HG03439 (cell line): ENCODE measurements around the gene CPT1A.
"Not testable (repeated sequence)": the region's sequence is repeated elsewhere in the genome, so short reads cannot be mapped to it uniquely, and the experiment has no call there.

Experiments
- ATAC-seq: cut with Tn5 transposase; IDR thresholded peaks from one replicate; pipeline ENCODE4 v1.9.1; 2021; ENCODE audit warnings: mild to moderate bottlenecking, moderate library complexity; ENCODE audit not compliant: unreplicated experiment

The CPT1A gene

DNA sequence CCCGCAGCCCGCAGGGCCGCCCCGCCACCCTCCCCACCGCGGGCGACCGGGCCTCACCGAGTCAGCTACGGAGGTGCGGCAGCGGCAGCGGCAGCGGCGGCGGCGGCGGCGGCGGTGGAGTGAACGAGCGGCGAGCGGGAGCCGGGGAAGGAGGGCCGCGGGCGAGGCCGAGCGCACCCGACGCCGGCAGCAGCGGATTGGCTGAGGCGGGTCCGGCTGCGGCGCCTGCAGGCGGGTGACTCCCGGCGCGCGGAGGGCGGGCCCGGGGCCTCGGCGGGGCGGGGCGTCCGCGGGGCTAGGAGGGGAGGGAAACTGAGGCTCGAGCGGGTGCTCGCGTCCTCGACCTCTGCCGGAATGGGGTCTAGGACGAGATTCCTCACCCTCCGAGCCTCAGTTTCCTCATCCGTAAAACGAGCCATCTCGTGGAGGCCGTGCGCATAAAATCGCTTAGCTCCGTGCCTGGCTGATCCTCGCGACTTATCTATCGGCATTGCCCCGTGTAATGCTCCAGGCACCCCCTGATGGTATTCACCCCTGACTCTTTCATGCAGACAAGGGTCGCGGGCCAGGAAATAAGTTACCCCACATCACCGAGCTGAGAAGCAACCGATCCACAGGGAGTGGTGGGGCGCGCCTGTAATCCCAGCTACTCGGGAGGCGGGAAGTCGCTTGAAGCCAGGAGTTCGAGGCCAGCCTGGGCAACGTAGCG lies at the start of gene CPT1A:
Gene CPT1A (minus strand): TSS at position 199 of the 709 bp plus-strand sequence. CDS start 26,442 bp downstream, outside the sequence.
- no peak for ATAC-seq

DNA sequence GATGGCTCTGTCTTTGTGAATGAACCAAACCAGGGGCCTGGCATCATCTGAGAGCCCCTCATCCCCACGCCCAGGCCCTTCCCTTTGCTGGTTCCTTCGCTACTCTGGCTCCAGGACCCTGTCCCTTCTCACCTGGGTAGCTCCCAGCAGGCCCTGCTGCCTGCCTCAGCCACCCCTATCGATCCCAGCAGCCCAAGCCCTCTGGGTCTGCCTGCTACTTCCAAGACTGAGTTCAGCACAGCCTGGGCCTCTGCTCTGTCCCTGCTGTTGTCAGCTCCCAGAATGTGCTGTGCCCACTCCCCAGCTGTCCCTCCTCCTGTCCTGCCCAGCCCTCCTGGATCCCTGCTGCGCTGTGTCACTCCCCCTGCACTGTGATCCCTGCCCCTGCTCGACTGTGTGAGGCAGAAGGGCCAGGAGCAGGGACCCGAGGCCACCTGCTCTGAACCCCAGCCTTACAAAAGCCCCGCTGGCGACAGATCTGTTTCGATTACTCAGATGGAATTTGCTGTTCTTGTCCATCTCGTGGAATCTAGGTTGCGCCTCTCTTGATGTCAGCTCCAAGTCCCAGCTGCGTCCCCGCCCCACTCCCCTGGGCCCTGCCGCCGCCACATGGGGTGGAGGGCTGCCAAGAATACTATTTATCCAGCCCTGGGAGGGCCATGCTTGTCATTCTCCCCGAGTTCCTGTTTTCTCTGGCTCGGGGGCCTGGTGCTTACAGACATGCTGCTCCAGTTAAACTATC lies 48.9 kb upstream of the CPT1A start:
- ATAC-seq, result no peak

DNA sequence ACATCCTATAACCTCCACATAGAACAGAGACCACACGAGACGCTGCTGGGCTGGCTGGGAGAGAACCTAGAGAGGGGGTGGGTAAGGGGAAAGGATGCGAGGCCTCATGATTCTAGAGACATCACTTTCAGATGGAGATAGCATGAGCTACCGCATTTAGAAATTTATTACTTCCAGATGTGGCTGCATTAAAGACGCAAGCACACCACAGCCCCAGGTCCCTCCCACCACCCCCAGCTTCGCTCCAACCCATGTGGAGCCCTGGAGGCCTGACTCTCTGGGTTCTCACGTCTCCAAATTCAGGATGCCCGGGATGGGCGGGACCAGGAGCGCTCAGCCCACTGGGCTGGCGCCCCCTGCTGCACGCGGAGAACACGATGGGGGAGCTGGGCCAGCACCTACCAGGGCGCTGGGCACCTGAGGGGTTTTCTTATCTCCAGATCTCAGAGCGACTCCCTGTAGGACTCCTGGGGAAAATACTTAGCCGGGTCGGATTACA lies 48.3 kb upstream of the CPT1A start:
- no peak for ATAC-seq

DNA sequence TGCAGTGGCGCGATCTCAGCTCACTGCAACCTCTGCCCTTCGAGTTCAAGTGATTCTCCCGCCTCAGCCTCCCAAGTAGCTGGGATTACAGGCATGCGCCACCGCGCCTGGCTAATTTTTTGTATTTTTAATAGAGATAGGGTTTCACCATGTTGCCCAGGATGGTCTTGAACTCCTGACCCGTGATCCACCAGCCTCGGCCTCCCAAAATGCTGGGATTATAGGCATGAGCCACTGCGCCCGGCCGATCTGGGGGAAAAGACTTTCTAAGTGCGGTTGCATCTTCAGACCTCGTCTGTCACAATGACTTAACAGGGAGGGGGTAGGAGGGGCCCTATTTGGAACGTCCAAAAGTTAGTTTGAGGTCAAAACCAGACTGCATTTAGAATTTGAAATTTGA lies 43.1 kb upstream of the CPT1A start:
- ATAC-seq, result not testable (repeated sequence)

DNA sequence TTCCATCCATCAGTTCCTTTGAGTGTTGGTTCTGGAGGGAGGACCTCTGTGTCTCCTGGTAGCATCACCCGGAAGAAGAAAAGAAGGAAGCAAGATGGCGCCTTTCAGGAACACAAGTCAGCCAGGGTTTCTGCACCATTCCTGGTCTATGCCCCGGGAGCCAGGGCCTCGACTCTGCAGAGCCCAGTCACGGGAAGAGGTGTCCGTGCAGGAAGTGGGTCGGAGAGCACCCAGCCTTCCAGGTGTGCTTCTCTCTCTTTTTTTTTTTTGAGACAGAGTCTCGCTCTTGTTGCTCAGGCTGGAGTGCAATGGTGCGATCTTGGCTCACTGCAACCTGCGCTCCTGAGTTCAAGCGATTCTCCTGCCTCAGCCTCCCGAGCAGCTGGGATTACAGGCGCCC lies 40.7 kb upstream of the CPT1A start:
- ATAC-seq, result no peak

DNA sequence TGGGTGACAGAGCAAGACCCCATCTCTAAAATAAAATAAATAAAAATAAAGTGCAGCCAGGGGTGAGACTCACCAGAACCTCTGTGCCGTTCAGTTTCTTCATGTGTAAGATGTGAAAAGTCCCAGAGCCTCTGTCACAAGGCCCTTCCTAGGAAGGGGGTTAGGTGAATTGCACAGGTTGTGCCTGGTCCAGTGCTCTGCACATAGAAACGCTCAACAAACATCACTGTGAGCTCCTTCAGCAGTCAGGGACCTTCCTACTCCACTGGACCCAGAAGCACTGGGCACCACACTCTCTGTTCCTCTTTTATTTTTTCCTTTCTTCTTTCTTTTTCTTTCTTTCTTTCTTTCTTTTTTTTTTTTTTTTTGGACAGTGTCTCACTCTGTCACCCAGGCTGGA lies 39.6 kb upstream of the CPT1A start:
- no peak for ATAC-seq

DNA sequence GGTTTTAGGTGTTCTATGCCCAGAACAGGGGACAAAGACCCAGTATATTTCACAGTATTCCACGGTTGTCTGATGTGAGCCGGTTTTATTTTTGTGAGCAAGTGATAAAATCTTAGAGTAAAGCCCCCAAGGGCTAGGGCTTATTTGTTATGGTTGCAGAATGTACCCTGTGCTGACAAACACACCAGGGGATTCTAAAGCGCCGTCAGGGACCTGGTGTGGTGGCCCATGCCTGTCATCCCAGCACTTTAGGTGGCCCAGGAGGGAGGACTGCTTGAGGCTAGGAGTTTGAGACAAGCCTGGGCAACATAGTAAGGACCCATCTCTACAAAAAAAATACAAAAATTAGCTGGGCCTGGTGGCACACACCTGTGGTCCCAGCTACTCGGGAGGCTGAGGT lies 39.1 kb upstream of the CPT1A start:
- ATAC-seq, result no peak

DNA sequence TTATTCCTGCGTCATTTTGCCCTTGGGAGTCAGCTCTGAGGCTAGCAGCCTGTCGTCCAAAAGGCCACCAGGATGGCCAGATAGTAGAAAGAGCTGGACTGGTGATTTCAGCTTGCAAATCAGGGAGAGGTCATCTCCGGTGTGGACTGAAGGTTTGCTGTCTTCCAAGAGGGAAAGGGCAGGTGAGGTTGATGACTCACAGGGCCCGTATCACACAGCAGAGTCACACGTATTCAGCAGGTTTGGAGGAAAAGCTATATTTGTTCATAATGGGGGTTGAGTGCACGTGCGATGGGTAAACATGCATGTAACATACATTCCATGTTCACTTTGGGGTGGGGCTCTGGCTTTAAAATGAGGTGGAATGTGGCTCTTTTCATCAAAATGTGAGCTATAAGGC lies 36.3 kb upstream of the CPT1A start:
- ATAC-seq, result no peak

DNA sequence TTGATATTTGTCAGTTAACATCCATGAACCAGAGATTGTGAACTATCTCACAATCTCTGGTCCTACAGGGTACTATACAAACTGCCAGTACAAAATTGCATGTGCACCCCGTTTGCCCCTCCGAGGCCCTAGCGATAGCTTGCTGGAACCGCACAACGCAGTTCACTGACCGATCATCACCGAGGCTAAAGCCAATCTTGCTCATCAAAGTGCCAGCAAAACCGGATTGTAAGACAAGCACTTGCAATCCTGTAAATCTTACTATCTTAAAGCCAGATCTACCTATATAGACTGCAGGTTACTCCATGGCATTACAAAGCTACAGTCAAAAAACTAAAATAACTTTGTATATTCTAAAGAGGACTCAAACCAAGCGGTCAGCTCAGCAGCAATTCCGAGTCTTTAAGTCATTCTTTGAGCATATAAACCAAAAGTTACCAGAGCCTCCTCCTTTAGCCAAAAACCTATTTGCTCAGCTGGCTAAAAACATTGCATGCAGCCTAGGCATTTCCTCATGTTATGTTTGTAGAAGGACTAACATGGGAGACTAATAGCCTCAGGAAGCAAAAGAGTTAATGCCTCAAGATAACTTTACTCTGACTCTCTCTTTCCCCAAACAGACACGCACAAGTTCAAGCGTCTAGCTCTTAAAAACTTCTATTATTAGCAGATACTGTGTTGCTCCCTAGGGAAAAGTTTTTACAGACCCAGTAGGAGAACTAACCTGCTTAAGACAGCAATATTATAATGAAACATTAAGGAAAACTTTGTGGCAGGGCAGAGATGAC lies 30.7 kb upstream of the CPT1A start:
- ATAC-seq, result no peak

DNA sequence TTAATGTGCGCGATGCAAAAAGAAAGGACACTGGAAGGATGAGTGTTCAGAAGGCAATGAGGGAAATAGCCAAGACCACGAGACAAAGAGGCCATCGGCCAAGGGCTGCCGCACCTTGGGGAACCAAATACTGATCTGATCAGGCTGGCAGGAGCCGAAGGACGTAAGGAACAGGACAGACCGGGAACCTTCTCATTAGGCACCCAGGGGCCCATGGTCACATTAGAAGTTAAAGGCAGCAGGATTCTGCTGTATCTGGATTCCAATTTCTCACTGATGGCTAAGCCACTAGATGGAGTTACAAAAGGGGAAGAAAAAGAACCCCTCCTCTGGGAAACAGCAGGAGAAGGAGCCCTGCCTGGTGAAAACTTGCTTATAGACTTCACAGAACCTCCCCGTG lies 28.8 kb upstream of the CPT1A start:
- no peak for ATAC-seq

DNA sequence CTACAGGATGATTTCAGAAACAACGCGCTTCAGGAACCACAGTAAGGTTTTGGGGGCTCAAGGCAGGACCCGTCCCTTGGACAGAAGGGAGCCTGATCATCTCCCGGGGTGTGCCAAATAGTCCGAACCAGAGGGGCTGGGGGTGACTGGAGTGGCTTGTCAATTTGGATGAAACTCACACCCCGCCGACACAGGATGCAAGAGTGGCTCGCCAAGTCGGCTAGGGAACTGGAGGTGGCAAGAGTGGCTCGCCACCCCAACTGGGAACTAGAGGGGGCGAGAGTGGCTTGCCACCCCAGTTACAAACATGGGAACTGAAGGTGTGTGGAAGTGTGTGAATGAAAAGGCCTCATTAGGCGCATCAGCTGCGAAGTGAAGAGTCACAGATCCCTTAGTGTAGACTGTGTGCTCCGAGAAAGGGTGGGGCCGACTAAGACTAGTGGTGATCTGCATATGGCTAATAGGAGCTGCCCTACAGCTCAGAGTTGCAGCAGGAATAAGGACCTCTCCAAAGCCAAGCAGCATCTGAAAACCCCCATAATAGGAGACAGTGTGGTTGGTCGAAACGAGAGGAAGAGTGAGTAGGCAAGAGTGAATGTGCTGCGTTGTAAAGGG lies 26.6 kb upstream of the CPT1A start:
- ATAC-seq, result no peak

DNA sequence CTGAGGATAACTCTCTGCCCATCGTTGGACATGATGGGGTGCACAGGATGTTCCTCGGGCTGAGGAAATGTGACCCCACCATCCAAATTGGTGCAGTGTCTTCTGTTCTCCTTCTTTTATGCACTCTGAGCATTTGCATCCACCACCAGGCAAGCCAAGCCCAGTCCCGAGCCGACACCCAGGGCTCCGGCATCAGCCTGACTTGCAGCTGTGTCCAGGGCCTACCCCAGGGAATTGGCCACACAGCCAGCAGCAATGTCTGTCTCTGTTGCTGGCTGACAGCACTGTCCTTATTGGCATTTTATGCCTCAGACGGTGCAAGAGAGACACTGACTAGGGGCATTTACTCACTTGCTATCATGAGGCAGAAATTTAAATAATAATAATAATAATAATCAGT lies 25.4 kb upstream of the CPT1A start:
- no peak for ATAC-seq

DNA sequence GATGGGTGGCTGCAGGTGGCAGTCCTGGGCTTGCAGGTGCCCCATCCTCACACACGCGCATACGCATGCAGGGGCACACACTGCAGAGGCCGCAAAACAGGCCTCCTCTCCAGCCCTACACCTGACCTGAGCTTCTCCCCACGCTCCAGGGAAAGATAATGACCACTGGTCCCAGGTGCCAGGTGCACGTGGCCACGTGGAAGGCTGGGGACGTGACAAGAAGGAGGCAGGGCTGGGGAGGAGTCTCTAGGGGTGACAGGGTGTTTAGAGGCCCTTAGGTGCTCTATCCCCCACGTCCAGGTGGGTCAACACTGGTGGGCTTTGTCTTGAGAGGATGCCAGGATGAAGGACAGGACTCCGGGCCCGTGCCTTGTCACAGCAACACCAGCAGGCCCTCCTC lies 23.5 kb upstream of the CPT1A start:
- ATAC-seq, result no peak

DNA sequence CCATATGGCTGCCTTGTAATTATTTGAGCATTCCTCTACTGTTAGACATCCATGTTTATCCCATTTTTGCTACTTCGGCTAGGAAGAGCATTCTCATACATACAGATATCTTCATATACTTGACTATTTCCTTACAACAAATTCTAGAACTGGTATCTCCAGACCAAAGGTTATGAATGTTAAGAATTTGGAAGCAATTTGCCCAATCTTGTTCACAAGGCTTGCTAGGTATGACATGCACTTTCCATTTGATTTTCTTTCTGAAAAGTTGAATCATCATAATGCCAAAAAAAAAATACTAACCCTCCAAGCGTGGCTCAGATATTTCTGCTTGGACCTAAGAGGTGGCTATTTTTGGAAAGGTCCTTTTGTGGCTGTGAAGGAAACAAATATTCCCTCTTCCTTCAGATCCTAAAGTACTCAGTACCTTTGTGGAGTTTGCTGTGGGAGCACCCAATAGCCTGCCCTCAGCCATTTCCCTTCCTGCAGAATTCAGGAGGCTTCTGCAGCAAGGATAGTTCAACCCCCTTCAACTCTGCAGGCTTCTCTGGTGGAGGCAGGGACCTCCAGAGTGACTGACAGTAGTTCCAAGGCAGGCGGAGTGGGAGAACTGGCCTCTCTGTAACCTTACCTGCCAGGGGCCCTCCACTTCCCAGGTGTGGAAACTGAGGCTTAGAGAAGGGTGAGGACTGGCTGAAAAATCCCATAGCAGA lies 22.0 kb upstream of the CPT1A start:
- ATAC-seq, result no peak

DNA sequence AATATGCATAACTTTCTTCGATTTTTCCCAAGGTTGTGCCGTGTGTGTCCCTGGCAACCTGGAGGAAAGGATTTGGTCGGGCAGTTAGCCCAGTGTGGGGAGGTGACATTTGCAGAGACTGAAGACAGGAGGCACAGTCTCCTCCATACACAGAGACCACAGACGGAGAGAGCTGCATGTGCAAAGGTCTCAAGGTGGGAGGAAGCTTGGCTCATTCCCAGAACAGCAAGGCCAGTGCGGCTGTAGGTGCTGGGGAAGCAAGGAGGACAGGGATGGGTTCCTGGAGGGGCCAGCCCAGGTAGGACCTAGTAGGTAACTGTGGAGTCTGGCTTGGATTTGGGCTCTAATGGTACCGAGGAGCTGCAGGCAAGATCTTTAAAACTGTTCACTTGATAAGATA lies 20.7 kb upstream of the CPT1A start:
- no peak for ATAC-seq

DNA sequence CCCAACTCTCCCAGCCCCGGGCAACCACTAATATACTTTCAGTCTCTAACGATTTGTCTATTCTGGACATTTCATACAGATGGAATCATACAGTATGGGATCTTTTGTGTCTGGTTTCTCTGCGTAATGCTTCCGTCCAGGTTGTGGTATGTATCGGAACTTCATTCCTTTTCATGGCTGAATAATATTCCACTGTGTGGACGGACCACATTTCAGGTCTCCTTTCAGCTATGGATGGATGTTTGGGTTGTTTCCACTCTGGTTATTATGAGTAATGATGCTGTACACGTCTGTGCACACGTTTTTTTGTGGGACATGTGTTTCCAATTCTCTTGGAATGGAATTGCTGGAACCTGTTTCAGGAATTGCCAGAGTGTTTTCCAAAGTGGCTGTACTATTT lies 17.4 kb upstream of the CPT1A start:
- no peak for ATAC-seq

DNA sequence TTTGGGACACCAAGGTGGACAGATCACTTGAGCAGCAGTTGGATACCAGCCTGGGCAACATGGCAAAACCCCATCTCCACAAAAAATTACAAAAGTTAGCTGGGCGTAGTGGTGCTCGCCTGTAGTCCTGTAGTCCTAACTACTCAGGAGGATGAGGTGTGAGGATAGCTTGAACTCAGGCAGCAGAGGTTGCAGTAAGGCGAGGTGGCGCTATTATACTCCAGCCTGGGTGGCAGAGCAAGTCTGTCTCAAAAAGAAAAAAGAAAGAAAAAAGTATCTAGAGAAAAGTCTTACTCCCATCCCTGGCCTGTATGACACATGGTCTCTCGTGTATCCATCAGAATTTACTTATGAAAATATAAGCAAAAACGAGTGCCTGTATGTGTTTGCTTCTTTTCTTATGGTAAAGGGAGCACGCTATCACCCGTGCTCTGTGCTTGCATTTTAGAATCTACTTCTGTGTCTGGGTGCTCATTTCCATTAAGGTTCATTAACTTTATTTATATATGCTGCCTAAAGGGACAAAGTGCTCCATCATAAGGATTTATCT lies 15.4 kb upstream of the CPT1A start:
- ATAC-seq, result no peak

DNA sequence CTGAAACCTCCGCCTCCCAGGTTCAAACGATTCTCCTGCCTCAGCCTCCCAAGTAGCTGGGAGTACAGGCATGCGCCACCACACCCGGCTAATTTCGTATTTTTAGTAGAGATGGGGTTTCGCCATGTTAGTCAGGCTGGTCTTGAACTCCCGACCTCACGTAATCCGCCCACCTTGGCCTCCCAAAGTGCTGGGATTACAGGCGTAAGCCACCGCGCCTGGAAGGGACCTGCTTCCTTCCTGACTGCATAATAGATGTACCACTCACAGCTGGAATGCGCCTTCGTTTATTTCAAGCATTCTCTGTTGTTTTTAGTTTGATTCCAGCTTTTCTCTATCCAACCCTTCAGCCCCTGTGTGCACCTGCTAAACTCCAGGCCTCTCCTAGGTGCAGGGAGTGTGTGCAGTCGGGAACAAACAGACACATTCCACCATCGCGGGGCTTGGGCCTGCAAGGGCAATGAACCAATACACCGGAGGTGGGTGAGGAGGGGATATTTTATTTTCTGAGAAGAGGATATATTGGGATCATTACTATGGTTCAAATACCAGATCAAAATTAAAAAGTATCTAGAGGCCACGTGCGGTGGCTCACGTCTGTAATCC lies 14.8 kb upstream of the CPT1A start:
- not testable (repeated sequence) for ATAC-seq

DNA sequence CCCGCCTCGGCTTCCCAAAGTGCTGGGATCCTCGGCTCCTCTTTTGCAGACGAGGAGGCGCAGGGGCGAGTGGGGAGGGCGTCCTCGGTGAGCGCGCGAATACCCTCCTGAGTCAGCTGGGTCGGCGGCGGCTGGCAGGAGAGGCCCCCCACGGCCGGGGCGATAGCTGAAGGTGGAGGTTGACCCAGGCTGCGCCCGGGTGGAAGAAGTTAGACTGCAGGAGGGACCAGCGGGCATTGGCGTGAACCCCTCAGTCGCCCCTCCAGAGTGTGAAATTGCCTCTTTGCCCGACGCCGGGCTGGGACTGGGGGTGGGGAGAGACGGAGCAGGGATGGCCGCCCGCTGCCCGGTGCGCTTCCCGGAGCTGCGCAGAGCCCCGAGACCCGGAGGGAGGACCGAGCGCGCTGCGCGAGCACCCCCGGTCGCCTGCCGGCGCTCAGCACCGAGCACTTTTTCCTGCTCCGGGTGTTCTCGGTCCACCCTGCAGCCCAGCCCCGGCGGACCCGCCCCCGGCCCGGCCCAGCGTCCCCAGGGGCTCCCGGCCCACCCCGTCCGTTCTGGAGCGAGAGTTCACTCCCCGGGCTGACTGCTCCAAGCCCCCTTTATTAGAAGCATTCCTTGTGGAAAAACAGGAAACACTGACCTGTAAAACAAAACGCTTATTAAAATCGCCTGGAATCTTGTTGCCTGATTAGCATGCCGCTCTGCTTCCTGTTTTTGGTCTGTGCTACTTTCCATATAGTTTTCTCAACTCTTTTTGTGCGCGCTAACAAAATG lies 13.7 kb upstream of the CPT1A start:
- ATAC-seq, result no peak
